HL-60 (cell line): ENCODE measurements around the gene FASTKD1.

Experiments used
- CTCF ChIP-seq: IDR thresholded peaks from one replicate; pipeline ENCODE4 v1.5.1; 2011; ENCODE audit warnings: low read length, control low read depth, inconsistent platforms; ENCODE audit not compliant: insufficient read depth
- POLR2AphosphoS5 ChIP-seq: IDR thresholded peaks from 2 replicates; pipeline ENCODE4 v1.6.1; 2012; ENCODE audit warnings: low read depth
- REST ChIP-seq: IDR thresholded peaks from 2 replicates; pipeline ENCODE4 v1.6.1; 2012; ENCODE audit warnings: low read depth; ENCODE audit not compliant: insufficient replicate concordance

- no peak for TF ChIP-seq CTCF
- TF ChIP-seq REST, result no peak
- TF ChIP-seq POLR2AphosphoS5, result no peak
Observed at GRCh38 chr2:169590804-169591203, 17.1 kb upstream of the FASTKD1 start.
